ENCODE results near the gene TNK2. TPM values are rescaled to one million over a fixed set of nuclear protein-coding genes. Genes with fewer than 3 reads are reported as not detected.
A peak's percentile ranks its signal among the peaks of the same experiment; 100 is the strongest.

TNK2 gene
- polyA plus RNA-seq, 2 of the 4 experiments (the other 2 are of a cell fraction) = 2.2 to 12.5 TPM

DNA sequence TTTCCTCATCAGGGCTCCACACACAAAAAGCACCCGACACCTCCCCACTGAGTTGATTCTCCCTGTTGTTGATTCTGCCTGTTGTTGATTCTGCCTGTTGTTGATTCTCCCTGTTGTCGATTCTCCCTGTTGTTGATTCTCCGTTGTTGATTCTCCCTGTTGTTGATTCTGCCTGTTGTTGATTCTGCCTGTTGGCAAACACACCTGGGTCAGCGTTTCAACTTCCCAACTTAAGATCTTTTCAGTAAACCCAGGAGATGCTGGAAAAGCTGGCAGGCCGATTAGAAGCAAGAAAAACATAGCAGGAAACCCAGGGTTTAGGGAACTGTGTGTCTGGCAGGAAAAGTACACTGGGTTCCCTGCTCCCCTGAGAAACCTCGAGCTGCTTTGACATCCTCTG, 47.9 kb downstream of the TNK2 start:
- no peak for ATAC-seq
- no peak for FAIRE-seq
- DNase-seq (ENCODE audit: low read depth in 1 of 2, low spot score in 1 of 2) = no peak
- TF ChIP-seq, protein P1, sequence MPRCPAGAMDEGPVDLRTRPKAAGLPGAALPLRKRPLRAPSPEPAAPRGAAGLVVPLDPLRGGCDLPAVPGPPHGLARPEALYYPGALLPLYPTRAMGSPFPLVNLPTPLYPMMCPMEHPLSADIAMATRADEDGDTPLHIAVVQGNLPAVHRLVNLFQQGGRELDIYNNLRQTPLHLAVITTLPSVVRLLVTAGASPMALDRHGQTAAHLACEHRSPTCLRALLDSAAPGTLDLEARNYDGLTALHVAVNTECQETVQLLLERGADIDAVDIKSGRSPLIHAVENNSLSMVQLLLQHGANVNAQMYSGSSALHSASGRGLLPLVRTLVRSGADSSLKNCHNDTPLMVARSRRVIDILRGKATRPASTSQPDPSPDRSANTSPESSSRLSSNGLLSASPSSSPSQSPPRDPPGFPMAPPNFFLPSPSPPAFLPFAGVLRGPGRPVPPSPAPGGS (IDR thresholded peaks at IDR 0.05) = no peak
- TF ChIP-seq ZSCAN20 (CRISPR knock-in tag; IDR thresholded peaks at IDR 0.05) = no peak
- TF ChIP-seq, protein P2, sequence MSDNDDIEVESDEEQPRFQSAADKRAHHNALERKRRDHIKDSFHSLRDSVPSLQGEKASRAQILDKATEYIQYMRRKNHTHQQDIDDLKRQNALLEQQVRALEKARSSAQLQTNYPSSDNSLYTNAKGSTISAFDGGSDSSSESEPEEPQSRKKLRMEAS (IDR thresholded peaks at IDR 0.05) = no peak
- TF ChIP-seq, protein P3, sequence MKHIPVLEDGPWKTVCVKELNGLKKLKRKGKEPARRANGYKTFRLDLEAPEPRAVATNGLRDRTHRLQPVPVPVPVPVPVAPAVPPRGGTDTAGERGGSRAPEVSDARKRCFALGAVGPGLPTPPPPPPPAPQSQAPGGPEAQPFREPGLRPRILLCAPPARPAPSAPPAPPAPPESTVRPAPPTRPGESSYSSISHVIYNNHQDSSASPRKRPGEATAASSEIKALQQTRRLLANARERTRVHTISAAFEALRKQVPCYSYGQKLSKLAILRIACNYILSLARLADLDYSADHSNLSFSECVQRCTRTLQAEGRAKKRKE (CRISPR knock-in tag; IDR thresholded peaks at IDR 0.05; ENCODE audit: low read depth) = no peak
- no peak for TF ChIP-seq POLR2A (IDR thresholded peaks at IDR 0.05; ENCODE audit: low read length)
- TF ChIP-seq KDM5A (IDR thresholded peaks at IDR 0.05) = no peak
- no peak for TF ChIP-seq FOSL2 (IDR thresholded peaks at IDR 0.05)
- no peak for TF ChIP-seq FOSL2 (CRISPR knock-in tag; IDR thresholded peaks at IDR 0.05)
- TF ChIP-seq POLR2AphosphoS2 (conservative IDR thresholded peaks at IDR 0.05; ENCODE audit: low read length) = no peak
- no peak overlapping the region for H3K27ac ChIP-seq
- WGBS (ENCODE audit: missing lambda C conversion rate) = 49% methylated on average over 6 of the region's 6 CpGs
- no peaks in the 10 kb centered on the region for H3K9me3 ChIP-seq
- peaks cover 4% of the 10 kb centered on the region; the same call in 1 of the 3 replicates for H3K4me1 ChIP-seq
- ChIA-PET POLR2A (no interaction called here), CTCF (interaction anchor here (0.8 to 4.7 kb wide), 6 partner anchors 8 to 55 kb away, joined by 4 to 134 read pairs (median 8); no protein-coding TSS in a partner anchor)
- H3K4me3 ChIP-seq = no peak overlapping the region
- no peak overlapping the region for H3K4me2 ChIP-seq

DNA sequence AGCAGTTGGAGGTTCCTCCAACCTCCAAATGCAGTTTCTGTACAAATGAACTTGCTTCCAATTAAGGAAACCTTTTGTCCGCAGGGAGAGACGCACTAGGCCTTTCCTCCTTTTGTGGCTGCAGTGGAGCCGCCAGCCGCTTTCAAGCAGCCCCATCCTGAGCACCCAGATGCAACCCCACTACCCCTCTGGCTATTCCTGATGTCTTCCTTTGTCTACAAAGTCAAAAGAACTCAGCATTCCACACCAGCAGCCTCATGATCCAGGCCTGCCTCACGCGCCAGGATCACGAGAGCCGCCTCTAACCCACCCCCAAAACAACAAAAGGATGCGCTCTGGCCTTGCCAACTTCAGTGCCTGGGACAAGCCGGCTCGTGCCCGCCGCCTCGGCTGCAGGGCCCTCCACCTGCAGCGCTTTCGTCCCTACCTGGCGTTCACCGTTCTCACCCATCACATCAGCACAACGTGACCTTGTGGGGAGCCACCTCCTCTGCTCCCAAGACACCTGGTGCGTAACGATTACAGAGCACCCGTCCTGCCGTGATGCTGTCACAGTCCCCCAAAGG, 48.4 kb downstream of the TNK2 start:
- TF ChIP-seq, protein P4, sequence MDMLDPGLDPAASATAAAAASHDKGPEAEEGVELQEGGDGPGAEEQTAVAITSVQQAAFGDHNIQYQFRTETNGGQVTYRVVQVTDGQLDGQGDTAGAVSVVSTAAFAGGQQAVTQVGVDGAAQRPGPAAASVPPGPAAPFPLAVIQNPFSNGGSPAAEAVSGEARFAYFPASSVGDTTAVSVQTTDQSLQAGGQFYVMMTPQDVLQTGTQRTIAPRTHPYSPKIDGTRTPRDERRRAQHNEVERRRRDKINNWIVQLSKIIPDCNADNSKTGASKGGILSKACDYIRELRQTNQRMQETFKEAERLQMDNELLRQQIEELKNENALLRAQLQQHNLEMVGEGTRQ (IDR thresholded peaks at IDR 0.05) = no peak
- TF ChIP-seq RCOR1 (IDR thresholded peaks at IDR 0.05; ENCODE audit: low read depth, low read length) = no peak
- WGBS (ENCODE audit: missing lambda C conversion rate) = 87% methylated on average over 23 of the region's 23 CpGs
- Histone ChIP-seq H3K9me3 (no peaks in the 10 kb centered on the region), H3K4me1 (peaks cover 4% of the 10 kb centered on the region; the same call in 1 of the 3 replicates), H3K4me3 (no peak overlapping the region), H3K4me2 (no peak overlapping the region; the same call in 2 of the 3 replicates), H3K27ac (no peak overlapping the region)
- ChIA-PET POLR2A (no interaction called here), CTCF (interaction anchor here (0.6 to 11.1 kb wide), 22 partner anchors 8 to 139 kb away, joined by 3 to 206 read pairs (median 6); partner anchors contain the start of gene MUC20)
- ATAC-seq (no peak), DNase-seq (ENCODE audit: low read depth in 1 of 2, low spot score in 1 of 2) (no peak), FAIRE-seq (no peak)

DNA sequence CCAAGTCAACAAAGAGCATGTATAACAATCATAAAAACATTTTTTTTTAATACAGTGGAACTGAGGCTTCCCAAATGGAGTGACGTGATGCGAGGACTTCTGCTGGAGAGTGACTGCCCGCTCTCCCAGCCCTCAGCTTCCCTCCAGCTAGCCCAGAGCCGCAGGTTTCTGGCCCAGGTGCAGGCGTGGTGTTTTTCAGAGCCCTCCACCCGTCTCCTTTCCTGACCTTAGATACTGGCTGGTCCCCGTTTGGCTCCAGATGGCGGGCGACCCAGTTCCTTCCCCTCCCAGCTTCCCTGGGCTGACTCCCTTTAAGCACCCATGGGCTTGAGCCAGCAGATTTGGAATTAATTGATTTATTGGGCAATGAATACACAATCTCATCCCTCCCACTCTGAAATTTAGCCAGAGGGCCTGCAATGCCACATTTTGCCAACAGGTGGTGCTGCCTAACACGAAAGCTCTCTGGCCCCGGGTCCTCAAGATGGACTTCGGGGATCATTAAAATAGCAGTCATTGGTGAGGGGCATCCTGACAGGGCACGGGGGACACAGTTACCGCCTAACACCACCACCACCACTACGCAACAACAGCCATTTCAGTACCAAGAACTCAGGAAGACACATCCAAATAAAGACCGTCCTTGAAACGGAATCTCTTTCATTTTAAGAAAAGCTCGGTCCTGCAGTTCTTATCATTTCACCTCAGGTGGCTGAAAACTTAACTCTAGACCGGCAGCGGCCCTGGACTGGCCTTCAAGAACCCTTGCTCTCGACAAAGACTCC, 49.1 kb downstream of the TNK2 start:
- Histone ChIP-seq H3K4me2 (peak overlapping the region; percentile 46), H3K27ac (no peak overlapping the region), H3K4me3 (no peak overlapping the region), H3K4me1 (peaks cover 4% of the 10 kb centered on the region; the same call in 1 of the 3 replicates), H3K9me3 (no peaks in the 10 kb centered on the region)
- 25% methylated on average over 21 of the region's 21 CpGs for WGBS (ENCODE audit: missing lambda C conversion rate)
- ChIA-PET POLR2A (no interaction called here), CTCF (interaction anchor here (0.6 to 11.1 kb wide), 22 partner anchors 9 to 156 kb away, joined by 3 to 206 read pairs (median 4); partner anchors contain the start of gene MUC20)
- FAIRE-seq = no peak
- ATAC-seq = peak in 1 of 2 experiments; percentile 65; a peak in 3 of 6 replicates
- DNase-seq (ENCODE audit: low read depth in 1 of 2, low spot score in 1 of 2) = peak; percentile 52 to 78
- no peak for TF ChIP-seq BHLHE40 (IDR thresholded peaks at IDR 0.05; ENCODE audit: low read depth, low read length)
- no peak for TF ChIP-seq EP300 (IDR thresholded peaks at IDR 0.05)
- TF ChIP-seq, protein P2 (IDR thresholded peaks at IDR 0.05) = no peak
- TF ChIP-seq, protein P5, sequence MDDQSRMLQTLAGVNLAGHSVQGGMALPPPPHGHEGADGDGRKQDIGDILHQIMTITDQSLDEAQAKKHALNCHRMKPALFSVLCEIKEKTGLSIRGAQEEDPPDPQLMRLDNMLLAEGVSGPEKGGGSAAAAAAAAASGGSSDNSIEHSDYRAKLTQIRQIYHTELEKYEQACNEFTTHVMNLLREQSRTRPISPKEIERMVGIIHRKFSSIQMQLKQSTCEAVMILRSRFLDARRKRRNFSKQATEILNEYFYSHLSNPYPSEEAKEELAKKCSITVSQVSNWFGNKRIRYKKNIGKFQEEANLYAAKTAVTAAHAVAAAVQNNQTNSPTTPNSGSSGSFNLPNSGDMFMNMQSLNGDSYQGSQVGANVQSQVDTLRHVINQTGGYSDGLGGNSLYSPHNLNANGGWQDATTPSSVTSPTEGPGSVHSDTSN (IDR thresholded peaks at IDR 0.05) = no peak
- TF ChIP-seq HOXA7 (CRISPR knock-in tag; IDR thresholded peaks at IDR 0.05) = no peak
- TF ChIP-seq CEBPB (IDR thresholded peaks at IDR 0.05) = peak in 1 of 2 experiments; percentile 47; a peak in 1 of 4 replicates
- TF ChIP-seq SMC3 (IDR thresholded peaks at IDR 0.05) = peak; percentile 62
- TF ChIP-seq, protein P6, sequence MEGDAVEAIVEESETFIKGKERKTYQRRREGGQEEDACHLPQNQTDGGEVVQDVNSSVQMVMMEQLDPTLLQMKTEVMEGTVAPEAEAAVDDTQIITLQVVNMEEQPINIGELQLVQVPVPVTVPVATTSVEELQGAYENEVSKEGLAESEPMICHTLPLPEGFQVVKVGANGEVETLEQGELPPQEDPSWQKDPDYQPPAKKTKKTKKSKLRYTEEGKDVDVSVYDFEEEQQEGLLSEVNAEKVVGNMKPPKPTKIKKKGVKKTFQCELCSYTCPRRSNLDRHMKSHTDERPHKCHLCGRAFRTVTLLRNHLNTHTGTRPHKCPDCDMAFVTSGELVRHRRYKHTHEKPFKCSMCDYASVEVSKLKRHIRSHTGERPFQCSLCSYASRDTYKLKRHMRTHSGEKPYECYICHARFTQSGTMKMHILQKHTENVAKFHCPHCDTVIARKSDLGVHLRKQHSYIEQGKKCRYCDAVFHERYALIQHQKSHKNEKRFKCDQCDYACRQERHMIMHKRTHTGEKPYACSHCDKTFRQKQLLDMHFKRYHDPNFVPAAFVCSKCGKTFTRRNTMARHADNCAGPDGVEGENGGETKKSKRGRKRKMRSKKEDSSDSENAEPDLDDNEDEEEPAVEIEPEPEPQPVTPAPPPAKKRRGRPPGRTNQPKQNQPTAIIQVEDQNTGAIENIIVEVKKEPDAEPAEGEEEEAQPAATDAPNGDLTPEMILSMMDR (IDR thresholded peaks at IDR 0.05) = peak; percentile 63
- TF ChIP-seq RAD21 (conservative IDR thresholded peaks at IDR 0.05 in 1 of 2, IDR thresholded peaks at IDR 0.05 in 1 of 2) = peak; percentile 61 to 73
- TF ChIP-seq, protein P7, sequence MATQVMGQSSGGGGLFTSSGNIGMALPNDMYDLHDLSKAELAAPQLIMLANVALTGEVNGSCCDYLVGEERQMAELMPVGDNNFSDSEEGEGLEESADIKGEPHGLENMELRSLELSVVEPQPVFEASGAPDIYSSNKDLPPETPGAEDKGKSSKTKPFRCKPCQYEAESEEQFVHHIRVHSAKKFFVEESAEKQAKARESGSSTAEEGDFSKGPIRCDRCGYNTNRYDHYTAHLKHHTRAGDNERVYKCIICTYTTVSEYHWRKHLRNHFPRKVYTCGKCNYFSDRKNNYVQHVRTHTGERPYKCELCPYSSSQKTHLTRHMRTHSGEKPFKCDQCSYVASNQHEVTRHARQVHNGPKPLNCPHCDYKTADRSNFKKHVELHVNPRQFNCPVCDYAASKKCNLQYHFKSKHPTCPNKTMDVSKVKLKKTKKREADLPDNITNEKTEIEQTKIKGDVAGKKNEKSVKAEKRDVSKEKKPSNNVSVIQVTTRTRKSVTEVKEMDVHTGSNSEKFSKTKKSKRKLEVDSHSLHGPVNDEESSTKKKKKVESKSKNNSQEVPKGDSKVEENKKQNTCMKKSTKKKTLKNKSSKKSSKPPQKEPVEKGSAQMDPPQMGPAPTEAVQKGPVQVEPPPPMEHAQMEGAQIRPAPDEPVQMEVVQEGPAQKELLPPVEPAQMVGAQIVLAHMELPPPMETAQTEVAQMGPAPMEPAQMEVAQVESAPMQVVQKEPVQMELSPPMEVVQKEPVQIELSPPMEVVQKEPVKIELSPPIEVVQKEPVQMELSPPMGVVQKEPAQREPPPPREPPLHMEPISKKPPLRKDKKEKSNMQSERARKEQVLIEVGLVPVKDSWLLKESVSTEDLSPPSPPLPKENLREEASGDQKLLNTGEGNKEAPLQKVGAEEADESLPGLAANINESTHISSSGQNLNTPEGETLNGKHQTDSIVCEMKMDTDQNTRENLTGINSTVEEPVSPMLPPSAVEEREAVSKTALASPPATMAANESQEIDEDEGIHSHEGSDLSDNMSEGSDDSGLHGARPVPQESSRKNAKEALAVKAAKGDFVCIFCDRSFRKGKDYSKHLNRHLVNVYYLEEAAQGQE (IDR thresholded peaks at IDR 0.05) = no peak
- TF ChIP-seq NPAS2 (CRISPR knock-in tag; IDR thresholded peaks at IDR 0.05; ENCODE audit: borderline replicate concordance) = no peak
